Erythroblast (primary cell): ENCODE measurements around the gene TBCEL.

Experiments used
- GATA1 ChIP-seq: IDR thresholded peaks from 2 replicates; pipeline ENCODE4 v1.6.1; 2011; ENCODE audit warnings: low read depth, mild to moderate bottlenecking, control low read depth, low read length, moderate library complexity
- POLR2A ChIP-seq: IDR thresholded peaks from 2 replicates; pipeline ENCODE4 v1.6.1; 2011; ENCODE audit warnings: mild to moderate bottlenecking, low read length

- TF ChIP-seq POLR2A (peak; percentile 41), GATA1 (no peak)
These were observed 13.1 kb downstream of the TBCEL start for GRCh38 chr11:121037016-121037415.
